IPS-NIHi11 (cell line): Measurements from ENCODE around the gene ZNF532.
"Not testable (repeated sequence)": the region's sequence is repeated elsewhere in the genome, so short reads cannot be mapped to it uniquely, and the experiment has no call there.

ENCODE experiments used
- DNase-seq: peaks from one replicate; pipeline ENCODE4 v3.0.0; 2012; ENCODE audit warnings: mixed read lengths, low spot score

Gene ZNF532

DNA sequence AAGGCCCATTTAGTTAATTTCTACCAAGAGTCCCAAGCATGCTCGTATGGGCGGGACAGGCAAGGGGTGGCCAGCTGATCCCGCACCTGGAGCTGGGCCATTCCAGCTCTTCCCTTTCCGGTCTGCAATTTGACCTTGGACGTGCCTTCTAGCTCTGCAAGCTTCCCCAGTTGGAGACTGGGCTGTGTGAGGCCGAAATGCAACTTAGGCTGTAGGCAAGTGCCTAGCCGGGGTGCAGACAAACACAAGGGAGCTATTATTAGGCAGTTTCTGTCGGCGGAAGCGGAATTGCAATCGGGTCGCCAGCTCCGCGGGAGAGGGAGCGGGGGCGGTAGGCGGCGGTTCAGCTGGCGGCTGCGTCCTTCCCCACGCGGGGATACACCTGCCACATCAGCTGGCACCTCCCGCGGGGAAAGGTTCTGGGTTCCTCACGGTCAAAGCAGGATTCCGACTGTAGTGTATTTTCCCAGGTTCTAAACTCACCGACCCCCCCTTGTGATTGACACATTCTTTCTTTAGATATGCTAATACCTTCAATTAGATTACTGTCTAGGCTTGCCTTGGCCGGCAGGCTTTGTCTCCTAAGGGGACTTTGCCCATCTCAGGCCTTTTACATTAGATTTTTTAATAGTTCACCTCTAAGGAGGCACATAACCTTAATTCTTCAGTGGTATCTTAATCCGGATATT is 17.1 kb upstream of the ZNF532 start:
- peak; percentile 78 for DNase-seq

- DNase-seq: no peak
Observed at GRCh38 chr18:58848685-58849084, 16.0 kb upstream of the ZNF532 start.

GRCh38 chr18:58850786-58851469 is 13.7 kb upstream of the ZNF532 start:
- no peak for DNase-seq

- DNase-seq: no peak
Observed at GRCh38 chr18:58851856-58852255, 12.8 kb upstream of the ZNF532 start.

DNA sequence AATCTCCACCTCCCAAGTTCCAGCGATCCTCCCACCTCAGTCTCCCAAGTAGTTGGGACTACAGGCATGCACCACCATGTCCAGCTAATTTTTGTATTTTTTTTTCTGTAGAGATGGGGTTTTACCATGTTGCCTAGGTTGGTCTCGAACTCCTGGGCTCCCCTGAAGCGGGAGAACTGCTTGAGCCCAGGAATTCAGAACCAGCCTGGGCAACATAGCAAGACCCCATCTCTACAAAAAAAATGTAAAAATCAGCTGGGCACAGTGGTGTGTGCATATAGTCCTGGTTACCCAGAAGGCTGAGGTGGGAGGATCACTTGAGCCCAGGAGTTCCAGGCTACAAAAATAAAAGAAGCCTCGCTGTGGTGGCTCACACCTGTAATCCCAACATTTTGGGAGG is 12.0 kb upstream of the ZNF532 start:
- DNase-seq: no peak

DNA sequence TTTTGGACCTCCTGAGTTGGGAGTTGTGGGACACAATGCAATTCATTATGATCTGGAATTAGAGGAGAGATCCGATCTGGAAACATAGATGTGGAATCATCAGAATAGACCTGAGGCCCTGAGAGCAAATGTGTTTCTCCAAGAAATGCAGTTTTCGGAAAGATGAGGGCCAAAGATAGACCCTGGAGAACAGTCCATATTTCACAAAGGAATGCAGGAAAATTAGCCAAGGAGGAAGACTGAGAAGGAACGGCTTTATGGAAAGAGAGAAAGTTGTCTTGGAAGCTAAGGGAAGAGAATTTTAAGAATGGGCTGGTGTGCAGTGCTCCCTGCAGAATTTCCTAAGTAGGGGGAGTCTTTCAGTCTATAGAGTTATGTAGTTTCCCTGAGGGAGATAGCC is 11.1 kb upstream of the ZNF532 start:
- DNase-seq: no peak

GRCh38 chr18:58855521-58855920 is 9.2 kb upstream of the ZNF532 start:
- not testable (repeated sequence) for DNase-seq

DNA sequence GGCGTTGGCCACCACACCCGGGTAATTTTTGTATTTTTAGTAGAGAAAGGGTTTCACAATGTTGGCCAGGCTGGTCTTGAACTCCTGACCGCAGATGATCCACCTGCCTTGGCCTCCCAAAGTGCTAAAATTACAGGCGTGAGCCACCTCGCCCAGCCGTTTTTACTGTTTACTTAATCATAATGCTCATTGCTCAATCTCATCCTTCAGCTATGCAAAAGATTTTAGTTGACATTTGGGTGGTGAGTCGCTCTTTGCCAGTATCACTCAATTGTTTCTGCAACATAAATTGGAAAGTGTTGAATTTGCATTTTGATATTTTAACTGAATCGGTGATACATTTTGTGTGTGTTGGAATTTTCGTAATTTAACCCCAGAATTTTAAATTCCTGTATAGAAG is 7.8 kb upstream of the ZNF532 start:
- DNase-seq: no peak

GRCh38 chr18:58858591-58859468 is 5.8 kb upstream of the ZNF532 start:
- no peak for DNase-seq

- DNase-seq: no peak
Observed at GRCh38 chr18:58859907-58860306, 4.8 kb upstream of the ZNF532 start.

GRCh38 chr18:58860747-58861231 is 3.9 kb upstream of the ZNF532 start:
- DNase-seq: no peak

GRCh38 chr18:58861353-58861752 is 3.3 kb upstream of the ZNF532 start:
- DNase-seq: no peak

DNA sequence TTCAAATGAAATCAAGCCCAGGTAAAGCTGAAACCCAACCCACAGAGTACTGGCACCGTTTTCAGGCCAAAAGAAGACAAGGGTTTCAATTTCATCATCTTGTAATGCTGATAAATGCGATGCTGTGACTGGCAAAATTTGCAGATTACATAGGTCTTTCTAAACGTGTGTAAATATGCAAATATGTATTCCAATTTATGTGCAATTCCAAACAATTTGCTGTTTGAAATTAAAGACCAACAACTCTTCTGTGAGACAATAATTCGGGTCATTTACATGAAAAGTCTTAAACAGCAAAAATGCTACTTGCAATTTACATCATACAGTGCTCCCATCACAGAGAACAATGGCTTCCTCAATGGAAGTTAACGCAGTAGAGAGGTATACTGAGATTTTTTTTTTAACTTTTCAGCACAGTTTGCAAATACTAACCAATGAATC is 2.8 kb upstream of the ZNF532 start:
- DNase-seq: no peak

GRCh38 chr18:58862356-58862755 is 2.3 kb upstream of the ZNF532 start:
- DNase-seq: no peak

DNA sequence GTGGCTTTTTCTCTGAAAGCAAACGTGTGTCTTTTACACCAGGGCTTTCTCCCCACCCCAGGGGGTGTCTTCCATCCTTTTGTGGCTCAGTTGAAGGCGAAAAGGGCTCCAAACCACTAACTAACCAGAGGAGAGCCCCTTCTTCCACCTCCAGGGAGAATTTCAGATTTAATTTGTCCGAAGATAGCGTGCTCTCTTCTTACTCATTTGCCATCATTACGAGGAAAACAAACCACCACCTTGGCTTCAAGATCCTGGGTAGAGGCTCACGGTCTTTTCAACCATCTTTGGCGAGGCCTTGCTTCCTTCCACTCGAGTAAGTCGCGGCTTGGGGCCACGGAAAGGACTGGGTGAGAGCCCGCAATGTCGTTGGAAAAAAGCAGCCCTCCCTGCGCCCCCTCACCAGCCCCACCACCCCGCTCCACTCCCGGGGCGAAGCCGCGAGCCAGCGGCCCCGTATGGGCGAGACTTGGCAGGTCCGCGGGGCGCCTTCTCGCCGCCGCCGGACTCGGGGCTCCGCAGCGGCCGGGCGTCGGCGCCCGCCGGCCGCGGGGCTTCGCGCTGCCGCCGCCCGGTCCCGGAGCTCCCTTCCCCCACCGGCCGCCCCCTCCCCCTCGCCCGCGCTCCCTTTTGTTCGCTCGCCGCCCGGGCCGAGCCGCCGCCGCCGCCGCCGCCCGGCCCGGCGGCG is 1.7 kb upstream of the ZNF532 start:
- peak; percentile 59 for DNase-seq

GRCh38 chr18:58863539-58864145 is 1.0 kb upstream of the ZNF532 start:
- peak; percentile 63 for DNase-seq

DNA sequence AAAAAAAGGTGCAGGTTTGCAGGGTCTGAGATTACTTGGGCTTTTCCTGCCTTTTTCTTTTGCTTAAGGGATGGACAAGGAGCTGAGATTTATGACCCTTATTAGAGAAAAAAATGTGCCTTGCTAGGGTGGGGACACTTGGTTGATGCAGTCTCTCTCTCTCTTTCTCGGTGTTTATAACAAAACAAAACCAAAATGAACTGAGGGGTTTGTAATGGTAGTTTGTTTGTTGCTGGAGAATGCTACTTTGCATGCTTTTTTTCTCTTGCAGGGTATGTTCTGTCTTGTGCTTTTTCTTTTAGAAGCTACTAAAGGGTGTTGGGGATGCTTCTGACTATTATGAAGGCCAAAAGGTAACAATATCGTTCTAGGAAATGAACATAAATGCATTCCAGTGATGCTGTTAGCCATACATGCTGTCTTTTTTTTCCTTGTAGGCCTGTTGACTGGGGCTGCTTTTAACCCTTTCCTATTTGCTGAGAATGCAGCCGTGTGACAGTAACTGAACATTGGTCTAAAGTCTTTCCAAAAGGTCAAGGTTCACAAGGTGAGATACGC is 435 bp downstream of the ZNF532 start:
- DNase-seq: no peak

DNA sequence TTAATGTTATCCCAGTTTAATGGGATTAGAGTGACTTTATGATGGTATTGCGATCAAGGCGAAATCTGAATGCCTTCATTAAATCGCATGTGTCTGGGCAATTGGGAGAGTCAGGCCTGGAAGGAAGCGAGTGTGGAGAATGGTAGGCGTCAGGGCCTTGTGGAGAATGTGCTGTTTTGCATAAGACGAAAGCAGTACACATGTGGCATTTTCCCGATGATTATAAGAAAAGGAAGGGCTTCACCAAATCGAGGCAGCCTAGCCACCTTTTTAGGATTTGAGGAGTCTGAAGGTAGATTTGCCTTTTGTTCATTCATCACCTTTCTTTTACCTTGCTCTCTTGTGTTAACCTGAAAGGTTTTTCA is 1.0 kb downstream of the ZNF532 start:
- no peak for DNase-seq

- DNase-seq: no peak
Observed at GRCh38 chr18:58866066-58866772, 1.5 kb downstream of the ZNF532 start.

DNA sequence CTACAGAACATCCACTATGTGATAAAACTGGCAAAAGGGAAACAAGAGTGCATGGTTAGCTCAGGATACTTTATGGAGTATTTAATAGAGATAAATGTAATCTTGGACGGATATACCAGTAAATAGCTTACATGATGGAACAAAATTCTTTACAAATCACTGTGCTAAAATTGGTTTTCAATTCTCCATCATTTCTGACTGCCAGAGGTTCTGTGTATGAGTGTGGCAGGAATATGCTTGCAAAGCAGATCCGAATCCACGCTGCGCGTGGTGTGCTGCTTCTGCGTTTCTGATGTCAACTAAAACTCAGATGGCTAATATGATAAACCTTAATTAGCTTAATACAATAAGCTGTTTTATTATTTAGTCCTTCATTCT is 2.1 kb downstream of the ZNF532 start:
- DNase-seq: no peak
